HUES6 (cell line): Measurements from ENCODE around the gene RRAD.

Source experiments
- H3K27ac ChIP-seq: 2 replicates; pipeline ENCODE4 v1.7.0; 2013; ENCODE audit warnings: low read depth, mild to moderate bottlenecking, low read length, inconsistent platforms
- H3K27me3 ChIP-seq: 2 replicates; pipeline ENCODE4 v1.6.1; 2013; ENCODE audit warnings: low read length; ENCODE audit not compliant: control insufficient read depth, insufficient read depth
- H3K36me3 ChIP-seq: 2 replicates; pipeline ENCODE4 v1.6.1; 2013; ENCODE audit warnings: low read length; ENCODE audit not compliant: control insufficient read depth, insufficient read depth
- H3K4me1 ChIP-seq: 2 replicates; pipeline ENCODE4 v1.6.1; 2013; ENCODE audit warnings: low read length; ENCODE audit not compliant: control insufficient read depth, insufficient read depth
- H3K4me3 ChIP-seq: 2 replicates; pipeline ENCODE4 v1.5.1; 2013; ENCODE audit warnings: low read depth, low read length
- H3K9ac ChIP-seq: one replicate; pipeline ENCODE4 v1.6.1; 2013; ENCODE audit warnings: mild to moderate bottlenecking, low read length
- H3K9me3 ChIP-seq: 2 replicates; pipeline ENCODE4 v1.6.1; 2013; ENCODE audit warnings: low read depth, low read length; ENCODE audit not compliant: control insufficient read depth, insufficient read depth

Gene RRAD

DNA sequence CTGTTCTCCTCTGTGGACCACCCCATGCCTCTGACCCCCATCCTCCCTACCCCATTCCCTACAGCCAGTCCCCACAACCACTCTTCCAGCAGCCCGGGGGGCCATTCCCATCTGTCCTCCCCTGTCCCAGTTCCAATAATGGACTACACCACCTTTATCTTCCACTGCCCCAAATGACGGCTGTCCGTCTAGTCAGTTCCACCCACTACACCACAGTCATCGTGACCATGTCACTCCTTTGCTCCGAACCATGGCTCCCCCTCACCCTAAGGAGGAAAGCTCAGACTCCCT is 29.7 kb downstream of the RRAD start:
- Histone ChIP-seq H3K27me3 (no peaks in the 10 kb centered on the region), H3K9me3 (no peaks in the 10 kb centered on the region), H3K4me3 (no peak overlapping the region), H3K9ac (no peak overlapping the region), H3K27ac (no peak overlapping the region), H3K36me3 (0 out of 2 replicates have a peak, but pooled peaks cover 3% of the 10 kb centered on the region), H3K4me1 (peaks cover 11% of the 10 kb centered on the region)

DNA sequence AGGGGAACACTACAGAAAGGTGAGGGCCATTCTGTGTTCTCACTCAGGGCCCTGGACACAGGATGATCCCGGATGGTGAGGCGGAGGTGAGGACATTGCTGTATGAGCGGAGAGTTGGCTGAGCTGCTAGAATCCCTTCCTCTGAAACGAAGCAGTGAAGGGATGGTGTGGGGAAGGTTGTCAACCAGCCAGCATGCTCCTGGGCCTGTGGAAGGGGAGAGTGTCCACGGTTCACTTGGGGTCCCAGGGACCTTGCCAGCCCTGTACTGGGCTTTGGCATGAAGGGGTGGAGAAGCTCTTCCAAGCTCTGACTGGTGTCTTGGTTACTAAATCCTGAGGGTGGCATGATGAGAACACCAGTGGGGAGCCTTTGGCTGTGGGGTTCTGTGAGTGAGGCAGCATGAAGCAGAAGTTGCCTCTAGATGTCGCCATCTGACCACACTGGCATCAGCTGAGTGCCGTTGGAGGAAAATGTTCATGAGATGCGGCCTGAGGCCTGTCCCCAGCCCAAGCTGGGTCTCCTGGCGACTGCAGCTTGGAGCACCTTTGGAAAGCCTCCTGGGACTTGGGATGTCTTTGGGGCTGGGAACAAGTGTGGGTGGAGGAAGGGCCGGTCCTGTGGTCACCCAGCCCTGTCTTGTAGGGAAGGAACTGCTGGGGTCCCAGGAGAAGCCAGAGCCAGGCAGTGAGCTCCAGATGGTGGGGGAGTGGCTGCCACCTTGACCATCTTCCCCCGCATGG is 30.2 kb downstream of the RRAD start:
- no peak overlapping the region for H3K9ac ChIP-seq
- H3K36me3 ChIP-seq = 0 out of 2 replicates have a peak, but pooled peaks cover 3% of the 10 kb centered on the region
- H3K27ac ChIP-seq = no peak overlapping the region

DNA sequence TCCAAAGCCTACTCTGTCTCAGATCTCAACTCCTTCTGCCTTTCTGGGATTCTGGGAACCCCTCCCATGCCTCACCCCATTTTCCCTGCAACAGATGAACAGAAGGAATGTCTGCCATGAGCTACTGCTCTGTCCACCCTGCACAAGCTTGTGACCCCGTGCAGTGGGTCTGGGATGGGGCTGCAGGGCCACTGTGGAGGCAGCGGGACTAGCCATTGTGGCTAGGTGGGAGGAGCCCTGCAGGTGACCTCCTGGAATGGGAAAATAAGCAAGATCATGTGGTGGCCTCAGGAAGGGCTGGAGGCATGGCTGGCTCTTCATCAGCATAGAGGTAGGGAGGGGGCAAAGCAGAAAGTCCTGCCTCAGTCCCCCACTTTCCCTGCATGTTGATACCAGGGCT is 31.3 kb downstream of the RRAD start:
- no peak overlapping the region for H3K27ac ChIP-seq
- no peaks in the 10 kb centered on the region for H3K4me1 ChIP-seq
- no peaks in the 10 kb centered on the region for H3K9me3 ChIP-seq
- no peaks in the 10 kb centered on the region for H3K27me3 ChIP-seq
- 0 out of 2 replicates have a peak, but pooled peaks cover 3% of the 10 kb centered on the region for H3K36me3 ChIP-seq
- no peak overlapping the region for H3K4me3 ChIP-seq
- no peak overlapping the region for H3K9ac ChIP-seq

More for the DNA sequence above, 30.2 kb downstream of the RRAD start:
- Histone ChIP-seq H3K27me3 (no peaks in the 10 kb centered on the region), H3K4me1 (peaks cover 7% of the 10 kb centered on the region), H3K4me3 (no peak overlapping the region), H3K9me3 (no peaks in the 10 kb centered on the region)

DNA sequence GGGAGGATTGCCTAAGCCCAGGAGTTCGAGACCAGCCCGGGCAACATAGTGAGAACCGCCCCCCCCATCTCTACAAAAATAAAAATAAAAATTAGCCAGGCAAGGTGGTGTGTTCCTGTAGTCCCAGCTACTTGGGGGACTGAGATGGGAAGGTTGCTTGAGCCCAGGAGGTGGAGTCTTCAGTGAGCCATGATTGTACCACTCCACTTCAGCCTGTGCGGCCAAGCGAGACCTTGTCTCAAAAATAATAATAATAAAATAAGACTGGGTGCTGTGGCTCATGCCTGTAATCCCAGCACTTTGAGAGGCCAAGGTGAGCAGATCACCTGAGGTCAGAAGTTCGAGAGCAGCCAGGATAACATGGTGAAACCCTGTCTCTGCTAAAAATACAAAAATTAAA is 33.5 kb downstream of the RRAD start:
- H3K27ac ChIP-seq = no peak overlapping the region
- no peaks in the 10 kb centered on the region for H3K9me3 ChIP-seq
- no peaks in the 10 kb centered on the region for H3K27me3 ChIP-seq
- no peak overlapping the region for H3K4me3 ChIP-seq
- peaks cover 18% of the 10 kb centered on the region for H3K36me3 ChIP-seq
- no peak overlapping the region for H3K9ac ChIP-seq
- H3K4me1 ChIP-seq = no peaks in the 10 kb centered on the region; the same call in 1 of the 2 replicates

DNA sequence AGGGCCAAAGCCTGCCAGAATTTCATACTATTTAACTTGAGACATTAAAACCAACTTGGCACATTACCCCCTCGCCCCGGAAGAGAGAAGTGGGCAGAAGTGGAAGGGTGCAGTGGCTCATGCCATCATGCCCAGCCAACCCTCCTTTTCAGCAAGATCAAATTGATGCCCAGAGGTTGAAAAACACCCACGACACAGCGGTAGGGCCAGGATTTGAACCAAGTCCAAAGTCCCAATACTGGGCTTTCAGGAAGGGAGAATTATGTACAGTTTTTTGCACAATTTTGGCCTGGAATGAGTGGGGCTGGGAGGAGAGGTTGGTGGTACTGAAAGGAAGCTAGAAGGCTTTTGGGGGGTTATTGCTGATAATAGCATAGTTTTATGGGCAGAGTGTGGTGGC is 34.0 kb downstream of the RRAD start:
- Histone ChIP-seq H3K27ac (no peak overlapping the region), H3K27me3 (no peaks in the 10 kb centered on the region), H3K9me3 (no peaks in the 10 kb centered on the region), H3K9ac (no peak overlapping the region), H3K36me3 (peaks cover 23% of the 10 kb centered on the region), H3K4me1 (no peaks in the 10 kb centered on the region; the same call in 1 of the 2 replicates), H3K4me3 (no peak overlapping the region)

DNA sequence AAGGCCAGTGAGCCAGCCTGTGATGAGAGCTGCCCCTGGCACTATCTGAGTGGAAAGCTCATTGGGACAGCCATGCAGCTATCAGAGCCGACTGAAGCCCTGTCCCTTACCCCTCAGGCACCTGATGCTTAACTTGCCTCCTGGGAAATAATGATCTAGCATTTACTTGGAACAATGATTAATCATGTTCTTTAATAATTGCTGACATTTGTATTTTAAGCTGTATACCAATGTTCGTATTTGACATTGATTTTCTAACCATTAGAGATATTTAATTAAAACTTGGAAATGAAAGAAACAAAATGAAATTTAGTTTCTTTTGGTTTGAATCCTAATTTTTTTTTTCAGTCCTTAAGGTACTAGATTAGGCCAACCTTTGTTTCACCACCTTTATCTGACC is 34.5 kb downstream of the RRAD start:
- no peaks in the 10 kb centered on the region; the same call in 1 of the 2 replicates for H3K4me1 ChIP-seq
- peaks cover 28% of the 10 kb centered on the region for H3K36me3 ChIP-seq
- H3K27ac ChIP-seq = no peak overlapping the region
- H3K27me3 ChIP-seq = no peaks in the 10 kb centered on the region
- no peak overlapping the region for H3K9ac ChIP-seq
- no peaks in the 10 kb centered on the region for H3K9me3 ChIP-seq
- H3K4me3 ChIP-seq = no peak overlapping the region

DNA sequence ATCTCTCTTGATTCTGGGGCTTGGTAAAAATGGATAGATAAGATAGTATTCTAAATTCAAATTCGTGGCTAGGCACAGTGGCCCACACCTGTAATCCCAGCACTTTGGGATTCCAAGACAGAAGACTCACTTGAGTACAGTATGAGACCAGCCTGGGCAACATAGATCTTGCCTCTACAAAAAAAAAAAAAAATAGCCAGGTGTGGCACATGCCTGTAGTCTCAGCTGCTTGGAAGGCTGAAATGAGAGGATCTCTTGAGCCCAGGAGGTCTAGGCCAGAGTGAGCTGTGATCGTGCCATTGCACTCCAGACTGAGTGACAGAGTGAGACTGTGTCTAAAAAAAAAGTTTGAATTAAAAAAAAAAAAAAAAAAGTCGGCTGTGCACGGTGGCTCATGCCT is 35.7 kb downstream of the RRAD start:
- Histone ChIP-seq H3K9ac (no peak overlapping the region), H3K27ac (no peak overlapping the region), H3K27me3 (no peaks in the 10 kb centered on the region), H3K36me3 (peaks cover 39% of the 10 kb centered on the region), H3K4me1 (no peaks in the 10 kb centered on the region; the same call in 1 of the 2 replicates), H3K4me3 (no peak overlapping the region), H3K9me3 (no peaks in the 10 kb centered on the region)

DNA sequence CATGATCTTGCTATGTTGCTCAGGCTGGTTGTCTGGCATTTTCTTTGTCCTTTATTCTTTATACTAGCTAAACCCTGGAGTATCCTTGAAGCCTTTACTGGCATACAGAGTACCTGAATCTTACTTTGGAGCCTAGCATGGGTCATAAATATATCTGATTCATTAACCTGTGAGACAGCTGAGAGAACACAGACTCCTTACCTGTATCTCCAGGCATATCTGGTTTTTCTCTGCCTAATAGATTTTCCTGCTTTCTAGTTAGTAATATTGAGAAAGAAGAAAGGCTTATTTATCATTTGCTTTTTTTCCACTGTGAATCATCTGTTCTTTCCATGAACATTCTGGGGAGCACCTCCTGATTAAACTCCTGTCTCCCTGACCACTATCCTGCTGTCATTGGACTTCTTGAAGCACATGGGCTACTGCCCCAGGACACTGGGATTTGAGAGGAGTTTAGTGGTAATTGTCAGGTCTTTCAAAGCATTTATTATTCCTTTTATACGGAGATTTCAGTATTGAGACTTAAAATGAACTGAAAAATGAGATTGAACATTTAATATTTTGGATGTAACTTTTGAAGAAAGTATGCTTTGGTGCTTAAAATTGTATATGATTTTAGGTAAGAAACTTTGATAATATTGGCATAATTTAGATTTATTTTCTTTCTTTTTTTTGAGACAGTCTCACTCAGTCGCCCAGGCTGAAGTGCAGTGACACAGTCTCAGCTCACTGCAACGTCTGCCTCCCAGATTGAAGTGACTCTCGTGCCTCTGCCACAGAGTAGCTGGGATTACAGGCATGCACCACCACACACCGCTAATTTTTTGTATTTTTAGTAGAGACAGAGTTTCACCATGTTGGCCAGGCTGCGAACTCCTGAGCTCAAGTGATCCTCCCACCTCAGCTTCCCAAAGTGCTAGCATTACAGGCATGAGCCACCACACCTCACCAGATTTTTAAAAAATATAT is 36.4 kb downstream of the RRAD start:
- no peaks in the 10 kb centered on the region for H3K9me3 ChIP-seq
- no peaks in the 10 kb centered on the region for H3K27me3 ChIP-seq
- H3K36me3 ChIP-seq = peaks cover 45% of the 10 kb centered on the region
- H3K4me1 ChIP-seq = no peaks in the 10 kb centered on the region; the same call in 1 of the 2 replicates
- no peak overlapping the region for H3K27ac ChIP-seq
- no peak overlapping the region for H3K4me3 ChIP-seq
- no peak overlapping the region for H3K9ac ChIP-seq

DNA sequence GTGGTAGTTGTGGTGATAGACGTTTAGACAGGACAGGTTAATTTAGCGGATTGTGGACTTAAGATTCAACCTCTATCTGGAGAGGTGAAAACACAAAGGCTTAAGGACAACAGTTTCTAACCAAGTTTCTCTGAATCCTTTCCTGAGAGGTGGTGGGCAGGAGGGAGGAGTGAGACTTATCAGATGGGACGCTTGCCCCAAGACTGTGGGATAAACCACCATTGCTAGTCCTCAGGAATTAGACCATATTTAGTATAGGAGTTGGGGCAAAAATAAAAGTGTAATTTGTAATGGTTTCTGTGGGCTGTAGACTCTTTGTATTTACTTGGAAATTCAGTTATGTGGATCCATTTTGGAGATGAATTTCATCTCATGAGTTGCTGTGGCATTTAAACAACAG is 38.4 kb downstream of the RRAD start:
- Histone ChIP-seq H3K36me3 (peaks cover 51% of the 10 kb centered on the region), H3K27me3 (no peaks in the 10 kb centered on the region), H3K27ac (no peak overlapping the region), H3K4me3 (no peak overlapping the region), H3K9ac (no peak overlapping the region), H3K9me3 (no peaks in the 10 kb centered on the region), H3K4me1 (no peaks in the 10 kb centered on the region; the same call in 1 of the 2 replicates)

DNA sequence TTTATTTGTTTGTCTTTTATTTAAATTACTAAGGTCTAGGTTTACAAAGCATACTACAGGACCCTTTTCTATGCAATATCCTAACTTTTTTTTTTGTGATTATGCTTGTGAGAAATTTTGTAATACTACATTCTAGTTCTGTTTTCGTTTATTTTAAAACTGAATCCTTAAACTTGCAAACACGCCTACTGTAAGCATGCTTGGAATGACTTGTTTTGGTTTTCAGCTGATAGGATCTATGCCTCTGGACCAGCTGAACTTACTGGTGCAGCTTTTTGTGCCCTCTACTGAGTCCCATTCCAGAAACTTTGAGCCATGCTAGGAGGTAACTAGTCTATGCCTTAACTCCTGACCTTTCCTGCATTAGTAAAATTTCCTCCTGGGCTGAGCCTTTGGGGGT is 39.0 kb downstream of the RRAD start:
- H3K27ac ChIP-seq = no peak overlapping the region
- H3K36me3 ChIP-seq = peaks cover 50% of the 10 kb centered on the region
- H3K4me1 ChIP-seq = peaks cover 4% of the 10 kb centered on the region; the same call in 1 of the 2 replicates
- no peak overlapping the region for H3K4me3 ChIP-seq
- no peak overlapping the region for H3K9ac ChIP-seq
- no peaks in the 10 kb centered on the region for H3K9me3 ChIP-seq
- no peaks in the 10 kb centered on the region for H3K27me3 ChIP-seq

DNA sequence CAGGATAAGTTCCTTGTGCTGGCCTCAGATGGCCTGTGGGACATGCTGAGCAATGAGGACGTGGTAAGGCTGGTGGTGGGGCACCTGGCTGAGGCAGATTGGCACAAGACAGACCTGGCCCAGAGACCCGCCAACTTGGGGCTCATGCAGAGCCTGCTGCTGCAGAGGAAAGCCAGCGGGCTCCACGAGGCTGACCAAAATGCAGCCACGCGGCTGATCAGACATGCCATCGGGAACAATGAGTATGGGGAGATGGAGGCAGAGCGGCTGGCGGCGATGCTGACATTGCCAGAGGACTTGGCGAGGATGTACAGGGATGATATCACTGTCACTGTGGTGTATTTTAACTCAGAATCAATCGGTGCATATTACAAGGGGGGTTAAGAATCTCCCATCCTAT is 39.8 kb downstream of the RRAD start:
- H3K27me3 ChIP-seq = no peaks in the 10 kb centered on the region

More for the DNA sequence above, 39.8 kb downstream of the RRAD start:
- H3K9ac ChIP-seq = no peak overlapping the region
- H3K27ac ChIP-seq = no peak overlapping the region
- peaks cover 5% of the 10 kb centered on the region; the same call in 1 of the 2 replicates for H3K4me1 ChIP-seq
- no peak overlapping the region for H3K4me3 ChIP-seq
- no peaks in the 10 kb centered on the region for H3K9me3 ChIP-seq
- H3K36me3 ChIP-seq = peaks cover 48% of the 10 kb centered on the region
